GM04503 (cell line): ENCODE results near the gene GPR3.

ENCODE experiments used
- DNase-seq: peaks from one replicate; pipeline ENCODE4 v3.0.0-alpha.2; 2012; ENCODE audit warnings: low read depth

Gene GPR3

DNA sequence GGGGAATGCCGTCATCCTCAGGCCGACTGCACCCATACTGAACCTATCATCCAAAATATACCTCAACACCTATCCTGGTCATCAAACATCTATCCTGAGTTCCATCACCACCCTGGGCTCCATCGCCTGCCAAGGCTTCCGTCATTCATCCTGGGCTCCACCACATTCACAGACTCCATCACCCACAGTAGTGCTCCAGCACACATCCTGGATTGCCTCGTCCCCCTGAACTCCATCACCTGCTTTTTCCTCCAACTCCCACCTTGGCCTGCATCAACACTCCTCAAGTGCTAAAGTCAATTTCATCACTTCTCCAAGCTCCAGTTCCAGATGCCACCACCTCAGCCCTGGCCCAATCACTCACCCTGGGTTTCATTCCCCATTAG is 33.5 kb upstream of the GPR3 start:
- no peak for DNase-seq

DNA sequence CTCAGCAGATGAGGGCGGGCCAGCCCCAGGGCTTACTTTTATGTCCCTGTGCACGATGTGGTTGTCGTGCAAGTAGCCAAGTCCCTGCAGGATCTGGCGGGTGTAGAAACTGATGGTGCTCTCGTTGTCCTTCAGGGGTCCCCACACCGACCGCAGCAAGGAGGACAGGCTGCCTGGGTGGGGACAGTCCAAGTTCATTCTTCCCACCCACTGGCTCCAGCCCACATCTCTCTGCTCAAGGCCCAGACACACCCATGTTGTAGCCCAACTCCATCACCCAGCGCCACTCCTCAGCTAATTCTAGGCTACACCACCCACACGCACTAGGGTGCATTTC is 32.6 kb upstream of the GPR3 start:
- no peak for DNase-seq

DNA sequence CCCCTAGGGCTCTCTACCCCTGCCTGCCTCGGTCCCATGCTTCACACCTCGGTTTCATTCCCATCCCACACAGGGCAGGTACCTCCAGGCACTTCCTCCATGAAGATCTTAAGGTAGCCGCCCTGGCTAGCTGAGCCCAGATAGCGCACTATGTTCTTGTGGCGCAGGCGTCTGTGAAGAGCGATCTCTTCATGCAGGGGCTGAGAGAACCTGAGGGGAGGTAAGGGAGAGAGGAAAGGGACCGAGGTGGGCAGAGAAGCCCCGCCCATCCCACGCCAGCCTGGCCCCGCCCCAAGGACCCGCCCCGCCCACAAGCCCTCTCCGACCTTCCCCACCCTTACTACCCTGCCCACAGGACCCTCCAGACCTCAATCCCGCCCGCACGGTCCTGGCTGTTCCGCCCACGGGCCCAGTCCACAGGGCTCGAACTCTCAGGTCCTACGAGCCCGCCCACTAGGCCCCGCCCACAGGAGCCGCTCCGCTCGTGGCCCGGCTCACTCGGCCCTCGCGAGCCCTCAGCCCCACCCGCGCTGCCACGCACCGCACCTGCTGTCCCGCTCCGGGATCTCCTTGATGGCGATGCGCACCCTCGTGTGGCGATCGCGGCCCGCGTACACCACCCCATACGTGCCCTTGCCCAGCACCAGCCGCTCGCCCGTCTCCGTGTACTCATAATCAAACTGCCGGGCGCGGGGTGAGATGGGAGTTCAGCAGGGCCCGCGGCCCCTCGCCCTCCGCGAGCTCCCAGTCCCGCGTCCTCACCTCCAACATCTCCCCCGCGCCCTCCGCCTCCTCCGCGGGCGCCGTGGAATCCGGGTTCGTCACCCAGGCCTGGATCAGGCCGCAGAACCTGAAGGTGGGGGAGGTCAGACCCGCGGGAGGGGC is 32.0 kb upstream of the GPR3 start:
- no peak for DNase-seq

DNA sequence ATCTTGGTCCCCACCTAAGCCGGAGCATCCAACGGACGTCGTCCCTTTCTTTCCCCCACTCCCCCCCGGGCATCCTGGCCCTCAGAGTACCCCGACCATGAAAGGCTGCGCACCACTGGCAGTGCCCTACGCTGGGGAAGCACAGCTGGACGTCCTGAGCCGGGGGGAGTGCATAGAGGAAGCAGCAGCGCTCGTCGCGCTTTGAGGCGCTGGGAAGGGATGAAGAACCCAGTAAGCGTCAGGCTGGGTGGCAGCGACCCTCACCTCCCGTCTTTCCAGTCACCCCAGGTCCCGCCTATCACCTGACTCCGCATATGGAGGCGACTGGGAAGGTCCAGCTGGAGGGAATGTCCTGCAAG is 31.4 kb upstream of the GPR3 start:
- no peak for DNase-seq

DNA sequence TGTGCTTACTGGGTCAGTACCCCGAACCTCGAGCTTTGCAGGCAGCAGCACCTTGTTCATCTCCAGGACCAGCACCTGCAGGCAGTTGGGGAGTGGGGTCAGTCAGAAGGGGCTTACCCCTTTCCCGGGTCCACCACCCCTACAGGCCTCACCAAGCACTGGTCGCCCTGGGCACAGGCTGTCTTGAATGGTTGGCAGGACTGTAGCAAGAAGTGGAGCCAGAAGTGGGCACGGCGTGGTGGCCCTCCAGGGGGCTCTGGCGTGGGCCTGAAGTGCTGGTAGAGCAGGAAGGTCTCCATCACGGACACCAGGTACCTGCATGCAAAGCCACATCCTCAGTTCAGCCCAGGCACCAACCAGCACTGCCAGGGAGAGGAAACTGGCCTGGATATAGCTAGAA is 30.9 kb upstream of the GPR3 start:
- DNase-seq: no peak

DNA sequence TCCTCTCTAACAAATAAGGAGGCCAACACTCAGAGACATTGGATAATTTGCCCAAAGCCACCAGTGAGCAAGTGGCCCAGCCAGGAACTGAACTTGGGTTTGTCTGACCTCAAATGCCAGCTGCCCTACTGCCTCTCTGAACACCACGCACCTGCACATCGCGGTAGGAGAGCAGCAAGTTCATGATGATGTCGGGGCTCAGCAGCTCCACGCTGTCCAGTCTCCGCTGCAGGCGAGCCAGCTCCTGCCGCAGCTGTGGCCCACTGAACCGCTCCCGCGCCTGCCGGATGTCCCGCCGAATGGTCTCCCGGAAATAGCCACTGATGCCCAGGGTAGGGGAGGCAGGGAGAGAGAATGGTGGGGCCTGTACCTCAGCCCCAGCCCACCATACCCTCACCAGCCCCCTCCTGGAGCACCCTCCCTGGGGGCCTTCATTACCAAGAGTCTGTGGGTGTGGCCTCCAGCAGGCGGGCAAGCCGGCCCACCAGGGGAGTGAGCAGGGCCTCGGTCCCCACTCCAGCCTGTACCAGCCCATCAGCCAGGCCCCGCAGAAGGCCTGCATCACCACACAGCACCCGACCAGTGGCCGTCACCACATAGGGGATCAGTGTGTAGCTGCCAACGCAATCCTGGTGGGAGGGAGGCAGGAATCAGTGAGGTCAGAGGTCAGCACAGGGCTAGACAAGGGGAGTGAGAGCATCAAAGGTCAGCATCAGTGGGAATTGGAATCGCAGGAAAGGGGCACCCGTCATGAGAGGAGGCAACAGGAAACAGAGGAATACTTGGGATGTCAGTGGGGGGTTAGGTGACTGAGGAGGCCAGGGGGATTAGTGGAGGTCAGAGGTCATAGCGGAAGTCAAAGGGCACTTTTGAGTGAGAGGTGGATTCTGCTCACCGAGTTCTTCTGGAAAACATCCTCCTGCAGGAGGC is 28.4 kb upstream of the GPR3 start:
- DNase-seq: no peak

DNA sequence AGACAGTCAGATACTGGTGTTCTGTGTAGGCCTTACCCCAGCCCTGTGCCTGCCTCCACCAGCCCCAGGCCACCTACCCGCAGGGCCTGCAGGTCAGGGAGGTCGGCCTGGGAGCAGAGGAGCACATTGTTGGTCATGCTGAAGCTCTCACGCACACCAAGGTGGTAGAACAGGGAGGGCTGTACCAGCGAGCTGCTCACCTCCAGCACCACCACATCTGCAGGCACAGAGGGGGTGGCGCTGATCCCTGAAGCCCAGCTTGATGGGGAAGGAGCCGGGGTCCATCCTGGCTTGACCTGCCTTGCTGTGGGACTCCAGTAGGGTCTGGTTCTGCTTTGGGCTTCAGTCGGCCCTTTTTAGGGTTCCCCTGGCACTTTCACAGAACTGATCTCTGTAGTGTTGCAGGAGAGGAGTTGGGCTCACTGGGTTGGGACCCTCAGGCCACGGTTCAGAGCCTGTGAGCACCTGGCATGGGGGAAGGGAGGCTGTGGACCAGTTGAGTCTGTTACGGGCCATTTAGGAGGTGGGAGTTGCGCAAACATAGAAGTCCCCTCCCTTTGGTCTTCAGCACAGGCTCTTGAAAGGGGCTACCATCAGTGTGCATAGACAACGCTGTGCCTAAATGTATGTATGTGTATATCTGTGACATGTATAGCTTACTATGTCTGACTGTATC is 27.6 kb upstream of the GPR3 start:
- no peak for DNase-seq

DNA sequence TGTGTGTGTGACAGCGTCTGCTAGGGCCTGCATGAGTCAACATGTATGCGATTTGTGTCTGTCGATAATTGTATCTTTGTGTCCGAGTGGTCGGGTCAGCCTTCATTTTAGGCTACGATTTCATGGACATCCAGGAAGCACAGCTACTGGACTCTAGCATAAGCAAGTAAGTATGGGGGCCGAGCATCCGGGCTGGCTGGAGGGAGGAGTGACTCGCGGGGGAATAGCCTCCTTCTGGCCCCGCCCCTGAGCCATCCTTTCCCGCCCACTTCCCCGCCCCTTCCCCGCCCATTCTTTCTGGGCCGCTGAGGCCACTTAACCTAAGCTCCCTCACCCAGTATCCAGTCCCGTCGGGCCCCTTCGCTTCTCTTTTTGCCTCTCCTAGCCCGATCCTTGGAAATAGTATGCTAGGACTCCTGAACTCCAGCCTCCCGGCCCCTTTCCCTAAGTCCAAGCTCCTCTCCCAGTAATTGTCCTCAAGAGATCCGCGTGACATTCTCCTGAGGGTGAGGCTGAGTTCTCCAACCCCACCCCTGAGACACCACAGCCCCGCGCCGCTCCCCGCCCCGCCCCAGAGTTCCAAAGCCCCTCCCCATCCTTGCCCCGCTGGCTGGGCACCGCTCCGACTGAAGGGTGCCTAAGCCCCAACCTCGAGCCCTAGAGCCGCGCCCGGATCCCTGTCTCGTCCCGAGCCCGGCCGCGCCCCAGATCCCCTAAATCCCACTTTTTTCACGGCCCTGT is 26.9 kb upstream of the GPR3 start:
- DNase-seq: peak; percentile 62

DNA sequence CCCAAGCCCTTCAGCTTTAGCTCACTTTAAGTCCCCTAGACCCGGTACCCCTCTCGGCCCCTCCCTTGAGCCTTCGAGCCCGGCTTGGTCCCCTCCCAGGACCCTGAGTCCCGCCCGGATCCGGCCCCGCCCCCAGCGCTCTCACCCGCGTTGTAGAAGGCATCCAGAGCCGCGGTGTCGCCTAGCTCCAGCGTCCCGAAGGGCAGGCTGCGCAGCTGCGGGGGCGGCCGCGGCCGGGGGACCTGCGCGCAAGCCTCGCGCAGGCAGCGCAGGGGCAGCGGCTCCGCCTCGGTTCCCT is 26.4 kb upstream of the GPR3 start:
- DNase-seq: no peak

DNA sequence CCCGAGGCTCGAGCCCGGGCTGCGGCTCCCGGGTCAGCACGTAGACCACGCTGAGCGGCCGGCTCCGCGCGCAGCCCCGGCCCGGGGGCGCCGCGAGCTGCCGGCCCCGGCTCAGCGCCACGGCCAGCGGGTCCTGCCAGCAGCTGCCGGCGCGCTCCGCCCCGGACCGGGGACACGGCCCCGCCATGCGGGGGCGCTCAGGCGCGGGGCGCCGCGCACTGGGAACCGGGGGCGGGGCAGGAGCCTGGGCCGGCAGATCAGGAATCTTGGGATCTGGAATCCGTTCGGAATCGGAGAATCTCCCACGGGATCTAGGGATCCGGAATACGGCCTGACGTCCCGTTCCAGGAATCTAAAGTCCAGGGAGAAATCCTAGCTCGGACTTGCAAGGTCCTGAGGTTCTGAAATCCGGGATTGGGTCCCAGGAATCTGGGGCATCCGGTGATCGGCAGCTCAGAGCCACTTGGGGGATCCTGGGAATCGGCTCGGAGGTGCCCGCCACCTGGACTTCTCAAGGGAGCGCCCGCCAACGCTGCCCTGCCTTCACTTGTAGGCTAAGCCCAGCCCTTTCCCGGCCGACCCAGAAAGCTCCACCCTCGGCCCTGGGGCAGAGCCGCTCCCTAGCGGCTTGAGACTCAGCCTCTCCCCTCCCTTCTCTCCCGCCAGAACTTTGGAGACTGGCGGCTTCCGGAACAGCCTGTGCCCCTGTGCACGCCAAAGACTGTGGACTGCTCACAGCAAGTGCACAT is 25.8 kb upstream of the GPR3 start, which contains the start of gene MAP3K6:
Gene MAP3K6, minus strand, starts transcription at position 551 of the 749 bp plus-strand sequence. Its CDS starts 364 bp downstream, at position 187.
- peak; percentile 37 for DNase-seq

DNA sequence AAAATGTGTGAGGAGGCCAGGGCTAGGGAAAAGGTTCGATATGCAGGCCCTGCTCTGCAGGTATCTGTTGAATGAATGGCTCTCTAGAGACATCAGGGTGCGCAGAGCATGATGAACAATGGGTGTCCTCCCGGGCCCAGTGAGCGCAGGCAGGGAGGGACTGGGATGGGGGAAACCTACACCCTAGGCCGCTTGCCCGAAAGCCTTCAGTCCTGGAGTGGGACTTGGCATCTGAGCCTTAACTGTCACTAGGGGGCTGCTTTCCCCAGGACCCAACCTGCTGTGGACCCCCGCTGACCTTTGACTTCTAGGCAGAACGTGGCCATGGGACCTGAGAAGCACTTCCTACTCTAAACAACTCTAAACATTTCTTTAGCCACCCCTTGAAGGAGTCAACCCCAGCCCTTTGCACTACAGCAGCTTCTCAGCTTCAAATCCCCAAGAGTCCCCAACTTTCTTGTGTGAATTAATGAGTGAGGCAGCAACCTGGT is 25.2 kb upstream of the GPR3 start:
- DNase-seq: no peak

DNA sequence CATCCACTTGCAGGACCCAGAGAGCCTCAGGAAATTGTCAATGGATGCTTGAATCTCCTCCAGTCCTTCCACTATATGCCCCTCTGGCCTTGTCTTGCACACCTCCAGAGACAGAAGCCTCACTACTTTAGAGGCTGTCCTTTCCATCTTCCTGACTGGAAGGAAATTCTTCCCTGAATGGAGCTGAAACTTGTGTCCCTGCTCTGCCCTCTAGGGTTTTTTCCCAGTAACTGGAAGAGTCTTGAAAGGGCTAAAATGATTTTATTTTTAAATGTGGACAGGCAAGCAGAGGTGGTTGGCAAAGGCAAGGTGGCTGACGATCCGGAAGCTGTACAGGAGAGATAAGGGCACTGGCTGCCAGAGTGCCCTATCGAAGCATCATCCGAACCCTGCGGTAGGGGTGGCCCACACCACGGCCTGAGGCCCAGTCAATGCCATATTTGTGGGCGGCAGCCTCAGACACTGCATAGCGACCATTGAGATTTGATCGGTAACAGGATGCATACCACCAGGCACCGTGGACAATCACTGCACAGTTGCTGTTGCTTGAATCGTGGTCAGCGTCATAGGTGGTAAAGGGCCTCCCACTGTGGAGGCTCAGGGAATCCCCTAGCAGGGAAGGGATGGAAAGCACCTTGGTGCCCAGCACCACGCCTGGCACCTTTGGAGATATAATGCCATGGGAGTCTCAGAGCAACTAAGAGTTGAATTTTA is 23.4 kb upstream of the GPR3 start:
- DNase-seq: no peak

DNA sequence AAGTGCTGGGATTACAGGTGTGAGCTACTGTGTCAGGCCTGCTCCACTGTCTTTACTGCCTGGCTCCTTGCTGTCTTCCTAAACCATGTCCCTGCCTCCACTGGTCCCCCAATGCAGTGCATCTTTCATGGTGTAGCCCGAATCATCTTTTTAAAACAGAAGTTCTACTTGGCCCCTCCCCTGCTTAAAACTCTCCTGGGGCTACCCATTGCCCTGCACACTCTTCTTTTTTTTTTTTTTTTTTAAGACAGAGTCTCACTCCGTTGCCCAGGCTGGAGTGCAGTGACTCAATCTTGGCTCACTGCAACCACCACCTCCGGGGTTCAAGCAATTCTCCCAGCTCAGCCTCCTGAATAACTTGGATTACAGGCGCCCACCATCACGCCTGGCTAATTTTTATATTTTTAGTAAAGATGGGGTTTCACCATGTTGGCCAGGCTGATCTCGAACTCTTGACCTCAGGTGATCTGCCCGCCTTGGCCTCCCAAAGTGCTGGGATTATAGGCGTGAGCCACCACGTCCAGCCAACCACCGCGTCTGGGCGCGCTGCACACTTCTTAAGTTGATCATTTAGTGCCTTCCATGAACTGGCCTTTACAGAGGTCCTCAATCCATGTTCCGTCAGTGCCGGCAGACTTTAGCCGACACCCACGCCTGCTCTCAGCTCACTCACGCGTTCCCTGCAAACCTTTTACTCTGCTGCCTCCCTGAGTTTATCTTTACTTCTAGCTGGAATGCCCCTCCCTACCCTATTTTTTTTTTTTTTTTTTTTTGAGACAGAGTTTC is 20.2 kb upstream of the GPR3 start:
- DNase-seq: no peak

DNA sequence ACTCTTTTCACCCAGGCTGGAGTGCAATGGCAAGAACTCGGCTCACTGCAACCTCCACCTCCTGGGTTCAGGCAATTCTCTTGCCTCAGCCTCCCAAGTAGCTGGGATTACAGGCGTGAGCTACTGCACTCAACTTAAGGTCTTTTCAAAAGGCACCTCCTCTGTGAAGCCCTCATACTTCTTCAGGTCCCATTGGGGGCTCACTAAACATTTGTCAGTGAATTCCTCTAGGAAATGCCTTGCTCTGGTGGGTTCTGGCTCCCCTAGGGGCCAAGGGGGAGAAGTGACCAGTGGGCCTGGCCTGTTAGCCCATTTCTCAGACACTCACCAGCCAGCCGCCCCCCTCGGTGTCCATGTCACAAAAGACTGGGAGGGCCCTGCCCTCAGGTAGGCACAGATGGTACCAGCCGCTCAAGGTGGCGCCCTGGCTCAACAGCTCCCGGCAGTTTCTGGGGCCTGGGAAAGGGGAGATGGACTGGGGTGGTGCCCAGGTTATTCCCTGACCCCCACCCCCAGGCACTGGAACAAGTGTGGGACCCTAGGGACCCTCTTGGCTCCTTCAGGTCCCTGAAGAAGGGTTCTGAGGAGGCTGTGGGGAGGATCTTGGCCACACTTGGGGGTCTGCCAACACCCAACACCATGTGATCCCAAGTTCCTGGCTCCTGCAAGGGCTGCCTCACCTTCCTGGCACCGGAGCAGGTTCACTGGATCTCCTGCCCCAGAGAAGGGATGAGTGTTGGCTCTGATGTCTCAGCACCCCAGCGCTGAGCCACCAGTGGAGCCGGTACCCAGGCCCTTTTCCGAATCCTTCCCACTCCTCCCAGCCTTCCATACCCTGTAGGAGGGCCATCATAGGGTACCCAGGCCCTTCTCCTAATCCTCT is 19.4 kb upstream of the GPR3 start:
- no peak for DNase-seq

DNA sequence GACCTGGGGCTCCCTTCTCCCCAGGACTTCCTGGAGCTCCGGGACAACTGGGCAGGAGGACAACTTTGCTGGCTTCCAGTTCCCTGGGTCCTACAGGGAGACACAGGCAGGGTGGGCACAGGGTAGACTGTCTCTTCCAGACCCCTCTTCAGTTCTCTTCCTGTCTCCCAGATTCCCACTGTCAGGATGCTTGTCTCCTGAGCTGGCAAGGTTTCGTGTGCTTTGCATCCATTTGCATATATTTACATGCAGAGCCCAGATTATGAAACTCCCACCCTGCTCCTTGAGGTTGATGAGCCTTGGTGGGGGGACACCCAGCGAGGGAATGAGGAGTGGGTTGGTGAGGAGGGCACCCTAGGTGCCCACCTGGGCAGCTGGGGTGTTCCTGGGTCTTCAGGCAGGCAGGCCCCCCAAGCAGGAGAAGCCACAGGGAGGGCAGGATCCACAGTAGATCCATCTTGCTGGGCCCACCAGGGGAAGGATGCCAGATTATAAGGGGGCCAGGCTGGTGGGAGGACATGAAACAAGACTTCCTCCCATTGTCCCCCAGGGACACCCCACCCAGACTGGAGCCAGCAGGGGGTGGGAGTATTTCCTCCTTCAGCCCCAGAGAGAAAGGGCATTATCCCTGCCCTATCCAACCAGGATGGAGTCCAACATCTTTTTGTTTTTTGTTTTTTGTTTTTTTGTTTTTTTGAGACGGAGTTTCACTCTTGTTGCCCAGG is 17.9 kb upstream of the GPR3 start, which contains the start of gene FCN3:
Gene FCN3, minus strand, starts transcription at position 463 of the 725 bp plus-strand sequence. Its CDS starts 6 bp downstream, at position 457.
- no peak for DNase-seq

DNA sequence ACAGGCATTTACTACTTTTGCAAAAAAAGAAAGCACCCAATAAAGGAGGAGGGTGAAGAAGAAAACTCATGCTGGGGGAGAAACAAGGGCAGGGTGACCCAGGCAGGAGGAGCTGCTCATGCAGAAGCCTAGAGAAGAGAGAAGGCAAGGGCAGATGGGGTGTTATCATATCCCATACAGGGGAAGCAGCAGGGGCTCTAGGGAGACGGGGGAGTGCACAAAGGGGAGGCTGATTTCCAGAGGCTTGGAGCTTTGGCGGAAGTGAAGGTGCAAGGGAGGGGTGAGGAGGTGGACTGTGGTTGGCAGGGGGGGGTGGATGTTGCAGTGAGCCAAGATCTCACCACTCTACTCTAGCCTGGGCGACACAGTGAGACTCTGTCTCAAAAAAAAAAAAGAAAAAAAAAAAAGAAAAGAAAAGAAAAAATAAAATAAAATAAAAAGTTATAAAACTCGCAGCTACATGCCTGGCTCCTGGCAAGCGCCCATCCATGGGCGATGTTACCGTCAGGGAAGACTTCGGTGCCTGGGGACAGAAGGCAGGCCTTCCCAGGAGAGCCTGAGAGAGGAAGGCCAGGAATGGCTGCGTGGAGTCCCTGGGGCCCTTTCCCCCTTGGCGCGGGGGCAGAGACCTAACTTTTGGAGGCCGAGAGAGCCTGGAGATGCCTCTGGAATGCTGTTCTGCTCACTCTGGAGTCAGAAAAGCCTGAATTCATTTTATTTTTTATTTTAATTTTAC is 14.5 kb upstream of the GPR3 start:
- no peak for DNase-seq

DNA sequence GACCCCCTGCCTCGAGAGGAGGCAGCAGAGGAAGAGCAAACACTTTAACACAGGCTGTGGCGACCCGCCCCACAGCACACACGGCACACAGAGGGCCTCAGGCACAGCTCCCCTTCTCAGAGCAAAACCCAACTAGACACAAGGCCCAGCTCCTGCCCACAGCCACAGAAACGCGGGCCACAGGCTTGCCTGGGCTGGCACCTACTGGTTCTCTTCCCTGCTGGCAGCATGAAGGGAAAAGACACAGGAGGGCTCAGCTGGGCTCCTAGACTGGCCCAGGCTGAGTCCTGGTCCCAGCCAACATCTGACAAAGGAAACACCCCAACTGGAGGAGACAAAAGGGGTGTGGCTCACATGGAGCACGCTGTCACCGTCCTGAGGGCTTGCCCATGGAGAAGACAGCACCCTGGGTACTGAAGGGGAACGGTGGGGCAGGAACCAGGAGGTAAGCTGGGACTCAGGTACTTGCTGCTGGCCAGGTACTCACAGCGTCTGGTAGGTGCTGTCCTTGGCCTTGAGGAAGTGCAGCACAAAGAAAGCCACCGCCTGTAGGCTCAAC is 12.8 kb upstream of the GPR3 start:
- no peak for DNase-seq
